Trophoblast cell (in vitro differentiated cells and primary cell): ENCODE data around the gene TNFAIP1.
A peak's percentile ranks its signal among the peaks of the same experiment; 100 is the strongest.

Experiments used
- DNase-seq, 2 donors: peaks; one replicate each; pipeline ENCODE4 v3.0.0-alpha.2; 2016
- H2AFZ ChIP-seq: 2 replicates; pipeline ENCODE4 v1.6.1; 2013; ENCODE audit warnings: low read length, moderate library complexity, mild to moderate bottlenecking; ENCODE audit not compliant: insufficient read depth, poor library complexity
- H2AK5ac ChIP-seq: 2 replicates; pipeline ENCODE4 v1.6.1; 2013; ENCODE audit warnings: mild to moderate bottlenecking, low read length
- H2BK120ac ChIP-seq: 2 replicates; pipeline ENCODE4 v1.6.1; 2013; ENCODE audit warnings: low read length, mild to moderate bottlenecking, moderate library complexity; ENCODE audit not compliant: insufficient read depth, poor library complexity
- H2BK12ac ChIP-seq: 2 replicates; pipeline ENCODE4 v1.6.1; 2013; ENCODE audit warnings: mild to moderate bottlenecking, low read length, moderate library complexity
- H2BK5ac ChIP-seq: 2 replicates; pipeline ENCODE4 v1.6.1; 2013; ENCODE audit warnings: low read length, low read depth, moderate library complexity, mild to moderate bottlenecking; ENCODE audit not compliant: poor library complexity
- H3K14ac ChIP-seq: 2 replicates; pipeline ENCODE4 v1.6.1; 2013; ENCODE audit warnings: mild to moderate bottlenecking, low read length
- H3K18ac ChIP-seq: 2 replicates; pipeline ENCODE4 v1.6.1; 2013; ENCODE audit warnings: mild to moderate bottlenecking, low read length
- H3K23ac ChIP-seq: 2 replicates; pipeline ENCODE4 v1.6.1; 2013; ENCODE audit warnings: low read length
- H3K27ac ChIP-seq: 2 replicates; pipeline ENCODE4 v1.5.1; 2013; ENCODE audit warnings: low read depth, mild to moderate bottlenecking, inconsistent platforms, low read length, moderate library complexity
- H3K27me3 ChIP-seq: 2 replicates; pipeline ENCODE4 v1.6.1; 2013; ENCODE audit warnings: inconsistent platforms, mild to moderate bottlenecking, low read length, moderate library complexity; ENCODE audit not compliant: insufficient read depth
- H3K36me3 ChIP-seq, 2 experiments: 1 replicate in 1 of 2; 2 replicates in 1 of 2; pipeline ENCODE4 v1.6.1; 2013; ENCODE audit warnings: low read length in 2 of 2, mild to moderate bottlenecking in 2 of 2, moderate library complexity in 1 of 2; ENCODE audit not compliant: insufficient read depth in 2 of 2, control insufficient read depth in 1 of 2
- H3K4ac ChIP-seq: 2 replicates; pipeline ENCODE4 v1.6.1; 2013; ENCODE audit warnings: low read depth, mild to moderate bottlenecking, low read length, moderate library complexity
- H3K4me1 ChIP-seq, 2 experiments: 1 replicate in 1 of 2; 2 replicates in 1 of 2; pipeline ENCODE4 v1.6.1; 2013; ENCODE audit warnings: low read length in 2 of 2, mild to moderate bottlenecking in 2 of 2, moderate library complexity in 1 of 2; ENCODE audit not compliant: insufficient read depth in 2 of 2, control insufficient read depth in 1 of 2
- H3K4me2 ChIP-seq: 2 replicates; pipeline ENCODE4 v1.6.1; 2013; ENCODE audit warnings: inconsistent platforms, mild to moderate bottlenecking, low read length, moderate library complexity
- H3K4me3 ChIP-seq: 2 replicates; pipeline ENCODE4 v1.5.1; 2013; ENCODE audit warnings: mild to moderate bottlenecking, low read depth, low read length, inconsistent platforms
- H3K79me1 ChIP-seq: one replicate; pipeline ENCODE4 v1.6.1; 2013; ENCODE audit warnings: low read length
- H3K79me2 ChIP-seq: 2 replicates; pipeline ENCODE4 v1.6.1; 2013; ENCODE audit warnings: low read length, mild to moderate bottlenecking; ENCODE audit not compliant: control insufficient read depth, insufficient read depth, poor library complexity
- H3K9ac ChIP-seq: 2 replicates; pipeline ENCODE4 v1.6.1; 2013; ENCODE audit warnings: mild to moderate bottlenecking, low read length
- H3K9me3 ChIP-seq: 2 replicates; pipeline ENCODE4 v1.6.1; 2013; ENCODE audit warnings: low read depth, mild to moderate bottlenecking, control low read depth, inconsistent platforms, low read length; ENCODE audit not compliant: insufficient read depth
- H4K12ac ChIP-seq: 2 replicates; pipeline ENCODE4 v1.6.1; 2013; ENCODE audit warnings: low read depth, mild to moderate bottlenecking, low read length, moderate library complexity
- H4K8ac ChIP-seq: 2 replicates; pipeline ENCODE4 v1.6.1; 2013; ENCODE audit warnings: low read depth, mild to moderate bottlenecking, low read length, moderate library complexity
- H4K91ac ChIP-seq: one replicate; pipeline ENCODE4 v1.6.1; 2013; ENCODE audit warnings: low read depth, mild to moderate bottlenecking, low read length, moderate library complexity
- WGBS: extraction: QIAGEN DNeasy Blood & Tissue Kit; methylation state at CpG from one replicate; pipeline ENCODE4 v1.1.7; 2013; ENCODE audit warnings: missing lambda C conversion rate; ENCODE audit not compliant: insufficient read length, insufficient coverage; ENCODE audit errors: extremely low coverage; 5-methylcytosine and 5-hydroxymethylcytosine counted together

The TNFAIP1 gene

GRCh38 chr17:28330671-28331070 is 4.9 kb upstream of the TNFAIP1 start:
- Histone ChIP-seq H2AFZ (no peak overlapping the region), H3K36me3 (peaks cover 20 to 37% of the 10 kb centered on the region in 2 experiments), H4K91ac (no peak overlapping the region), H4K12ac (no peak overlapping the region), H2BK12ac (no peak overlapping the region), H3K9me3 (peaks cover 2% of the 10 kb centered on the region), H3K4me3 (no peak overlapping the region), H3K4me1 (peaks cover 14 to 24% of the 10 kb centered on the region in 2 experiments), H3K18ac (no peak overlapping the region), H3K4me2 (no peak overlapping the region), H3K4ac (no peak overlapping the region), H2AK5ac (no peak overlapping the region), H3K79me2 (peaks cover 7% of the 10 kb centered on the region), H3K14ac (no peak overlapping the region), H3K23ac (no peak overlapping the region), H2BK120ac (no peak overlapping the region), H2BK5ac (no peak overlapping the region), H3K79me1 (peaks cover 6% of the 10 kb centered on the region), H4K8ac (no peak overlapping the region), H3K27me3 (no peaks in the 10 kb centered on the region), H3K9ac (no peak overlapping the region), H3K27ac (no peak overlapping the region)
- no CpG with 5 or more reads among the region's 5 CpGs for WGBS
- DNase-seq = no peak

- peaks cover 18% of the 10 kb centered on the region for H3K79me2 ChIP-seq
- no peak overlapping the region for H3K18ac ChIP-seq
- no peak overlapping the region for H2AK5ac ChIP-seq
- H3K27me3 ChIP-seq = no peaks in the 10 kb centered on the region
- H3K23ac ChIP-seq = no peak overlapping the region
- H3K27ac ChIP-seq = no peak overlapping the region
- no peak overlapping the region for H3K4ac ChIP-seq
- no peak overlapping the region for H2AFZ ChIP-seq
- H3K14ac ChIP-seq = no peak overlapping the region
- no peak overlapping the region for H3K9ac ChIP-seq
- H2BK5ac ChIP-seq = no peak overlapping the region
- no peak overlapping the region for H2BK12ac ChIP-seq
- no peak overlapping the region for H4K8ac ChIP-seq
- no peak overlapping the region for H4K91ac ChIP-seq
- H3K4me1 ChIP-seq = peaks cover 17 to 23% of the 10 kb centered on the region in 2 experiments
- no CpG with 5 or more reads among the region's 6 CpGs for WGBS
- H3K4me2 ChIP-seq = no peak overlapping the region
- peaks cover 11% of the 10 kb centered on the region for H3K79me1 ChIP-seq
- no peak overlapping the region for H4K12ac ChIP-seq
- no peak for DNase-seq
- no peak overlapping the region for H2BK120ac ChIP-seq
- H3K4me3 ChIP-seq = no peak overlapping the region
- peaks cover 2% of the 10 kb centered on the region for H3K9me3 ChIP-seq
- H3K36me3 ChIP-seq = peaks cover 14 to 27% of the 10 kb centered on the region in 2 experiments
These were observed 3.6 kb upstream of the TNFAIP1 start for GRCh38 chr17:28331891-28332420.

DNA sequence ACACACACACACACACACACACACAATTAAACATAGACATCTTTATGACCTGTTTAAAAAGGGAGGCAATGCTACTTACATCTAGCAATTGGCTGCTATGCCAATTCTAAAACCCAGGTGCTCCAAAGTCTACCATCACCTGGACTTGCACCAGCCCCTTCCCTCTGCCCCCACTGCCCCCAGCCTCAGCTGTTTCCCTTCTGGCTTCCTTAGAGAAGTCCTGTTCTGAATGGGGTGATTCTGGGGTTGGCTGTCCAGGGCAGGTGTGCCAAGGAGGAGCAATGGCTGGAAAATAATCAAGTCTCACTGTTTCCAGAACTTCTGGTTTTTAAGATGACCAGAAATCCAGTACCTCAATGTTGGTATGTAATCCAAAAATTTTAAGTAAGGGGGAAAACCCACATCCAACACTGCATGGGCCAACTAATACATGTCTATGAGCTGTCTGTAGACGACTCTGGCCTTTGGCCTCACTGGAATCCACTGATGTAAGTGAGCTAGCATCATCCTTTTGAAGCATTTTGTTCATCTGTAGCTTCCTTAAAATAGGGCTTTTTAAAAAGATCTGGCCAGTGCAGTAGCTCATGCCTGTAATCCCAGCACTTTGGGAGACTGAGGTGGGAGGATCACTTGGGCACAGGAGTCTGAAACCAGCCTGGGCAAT is 2.3 kb upstream of the TNFAIP1 start:
- Histone ChIP-seq H2BK120ac (no peak overlapping the region), H3K27ac (no peak overlapping the region), H3K4ac (no peak overlapping the region), H3K36me3 (peaks cover 12 to 20% of the 10 kb centered on the region in 2 experiments), H3K14ac (no peak overlapping the region), H2BK5ac (no peak overlapping the region), H3K18ac (no peak overlapping the region), H4K12ac (no peak overlapping the region), H3K23ac (no peak overlapping the region), H4K91ac (no peak overlapping the region), H3K4me3 (no peak overlapping the region), H2BK12ac (no peak overlapping the region), H2AFZ (no peak overlapping the region), H3K79me2 (peaks cover 22% of the 10 kb centered on the region), H3K4me1 (peaks cover 20 to 23% of the 10 kb centered on the region in 2 experiments), H2AK5ac (no peak overlapping the region), H4K8ac (no peak overlapping the region), H3K9ac (no peak overlapping the region), H3K9me3 (peaks cover 2% of the 10 kb centered on the region), H3K27me3 (no peaks in the 10 kb centered on the region), H3K4me2 (no peak overlapping the region), H3K79me1 (peaks cover 11% of the 10 kb centered on the region)
- no peak for DNase-seq
- no CpG with 5 or more reads among the region's 1 CpG for WGBS

- Histone ChIP-seq H3K27ac (no peak overlapping the region), H4K8ac (no peak overlapping the region), H2AFZ (no peak overlapping the region), H3K36me3 (peaks cover 12 to 19% of the 10 kb centered on the region in 2 experiments), H4K91ac (peak overlapping the region; percentile 49), H3K79me2 (peaks cover 22% of the 10 kb centered on the region), H3K9me3 (peaks cover 2% of the 10 kb centered on the region), H2BK120ac (no peak overlapping the region), H3K9ac (no peak overlapping the region), H3K27me3 (no peaks in the 10 kb centered on the region), H2BK5ac (no peak overlapping the region), H3K18ac (no peak overlapping the region), H3K4ac (peak overlapping the region; percentile 35), H3K4me2 (peak overlapping the region; percentile 83), H2AK5ac (peak overlapping the region; percentile 26), H3K14ac (no peak overlapping the region), H3K4me1 (peaks cover 20 to 25% of the 10 kb centered on the region in 2 experiments), H4K12ac (no peak overlapping the region), H3K79me1 (peaks cover 11% of the 10 kb centered on the region), H2BK12ac (no peak overlapping the region), H3K4me3 (no peak overlapping the region), H3K23ac (no peak overlapping the region)
- DNase-seq = peak in 1 of 2 donors; percentile 39
- no CpG with 5 or more reads among the region's 6 CpGs for WGBS
These were observed 1.4 kb upstream of the TNFAIP1 start for GRCh38 chr17:28334171-28334570.
